Fibroblast of skin of abdomen (primary cell): ENCODE data around the gene KDM5C.

Source experiments
- DNase-seq: peaks from one replicate; pipeline ENCODE4 v3.0.0-alpha.2; 2013

KDM5C gene

GRCh38 chrX:53250556-53250955 is 25.5 kb upstream of the KDM5C start:
- no peak for DNase-seq

GRCh38 chrX:53249408-53250042 is 24.5 kb upstream of the KDM5C start:
- DNase-seq = no peak

- no peak for DNase-seq
Measured at GRCh38 chrX:53247928-53248327, 22.9 kb upstream of the KDM5C start.

- DNase-seq = no peak
Measured at GRCh38 chrX:53246231-53246630, 21.2 kb upstream of the KDM5C start.

- no peak for DNase-seq
Measured at GRCh38 chrX:53244610-53245009, 19.6 kb upstream of the KDM5C start.

- no peak for DNase-seq
Measured at GRCh38 chrX:53242310-53242709, 17.3 kb upstream of the KDM5C start.

- DNase-seq = no peak
Measured at GRCh38 chrX:53241558-53241957, 16.6 kb upstream of the KDM5C start.

GRCh38 chrX:53239474-53239873 is 14.5 kb upstream of the KDM5C start:
- no peak for DNase-seq

GRCh38 chrX:53237056-53237455 is 12.0 kb upstream of the KDM5C start:
- DNase-seq = no peak

GRCh38 chrX:53236025-53236679 is 11.1 kb upstream of the KDM5C start:
- no peak for DNase-seq

- no peak for DNase-seq
Measured at GRCh38 chrX:53235566-53235965, 10.6 kb upstream of the KDM5C start.

- DNase-seq = no peak
Measured at GRCh38 chrX:53234484-53234883, 9.5 kb upstream of the KDM5C start.

- DNase-seq = no peak
Measured at GRCh38 chrX:53233536-53233935, 8.5 kb upstream of the KDM5C start.

GRCh38 chrX:53230116-53230515 is 5.1 kb upstream of the KDM5C start:
- no peak for DNase-seq

- DNase-seq = no peak
Measured at GRCh38 chrX:53227224-53227765, 2.3 kb upstream of the KDM5C start.

- peak; percentile 39 for DNase-seq
Measured at GRCh38 chrX:53223955-53224859, 800 bp downstream of the KDM5C start.

- DNase-seq = no peak
Measured at GRCh38 chrX:53223068-53223693, 1.8 kb downstream of the KDM5C start.

GRCh38 chrX:53211391-53211978 is 13.5 kb downstream of the KDM5C start:
- DNase-seq = peak; percentile 4

GRCh38 chrX:53196678-53197077 is 28.3 kb downstream of the KDM5C start:
- DNase-seq = no peak

- DNase-seq = no peak
Measured at GRCh38 chrX:53195401-53195800, 29.6 kb downstream of the KDM5C start.

GRCh38 chrX:53194308-53194707 is 30.7 kb downstream of the KDM5C start:
- DNase-seq = no peak

GRCh38 chrX:53193093-53193492 is 31.9 kb downstream of the KDM5C start:
- no peak for DNase-seq
